GM04503 (cell line): ENCODE results near the gene HAPLN2.
A peak's percentile ranks its signal among the peaks of the same experiment; 100 is the strongest.
"Not testable (repeated sequence)": the region's sequence is repeated elsewhere in the genome, so short reads cannot be mapped to it uniquely, and the experiment has no call there.

Experiments
- DNase-seq: peaks from one replicate; pipeline ENCODE4 v3.0.0-alpha.2; 2012; ENCODE audit warnings: low read depth

Gene HAPLN2

DNA sequence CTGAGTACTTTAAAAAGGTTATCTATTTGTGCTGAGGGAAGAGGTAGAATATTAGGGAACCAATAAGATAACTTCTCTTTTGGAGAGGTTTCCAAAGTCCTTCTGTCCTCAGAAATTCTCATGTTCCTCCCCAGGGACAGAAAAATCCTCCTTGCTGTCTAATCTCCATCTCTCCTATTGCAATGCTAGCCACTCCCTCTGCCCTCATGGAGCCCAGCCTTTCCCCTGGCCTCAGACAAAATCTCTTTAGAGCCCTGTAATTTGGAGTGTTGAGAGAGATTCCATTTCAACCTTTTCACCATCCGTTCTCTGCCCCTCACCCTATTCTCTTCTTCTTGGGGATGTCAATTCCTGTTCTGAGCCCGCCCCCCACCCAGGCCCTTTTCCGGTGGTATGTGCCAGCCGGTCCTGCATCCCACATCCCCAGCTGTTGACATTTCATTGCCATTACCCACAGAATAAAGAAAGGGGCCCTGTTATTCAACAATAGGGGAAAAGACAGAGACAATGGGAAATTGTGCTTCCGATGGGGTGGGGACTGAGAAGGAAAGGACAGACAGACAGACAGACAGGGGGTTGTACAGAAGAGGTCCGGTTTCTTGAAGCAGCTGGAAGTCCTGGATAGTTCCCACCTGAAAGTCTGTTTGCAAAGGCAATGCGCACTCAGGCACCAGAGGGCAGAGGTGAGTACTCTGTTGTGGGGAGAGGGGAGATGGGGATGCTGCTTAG, at the start of gene HAPLN2:
Gene HAPLN2, plus strand, starts transcription at position 563 of the 729 bp plus-strand sequence. CDS start 4,076 bp downstream, outside the sequence.
- no peak for DNase-seq

DNA sequence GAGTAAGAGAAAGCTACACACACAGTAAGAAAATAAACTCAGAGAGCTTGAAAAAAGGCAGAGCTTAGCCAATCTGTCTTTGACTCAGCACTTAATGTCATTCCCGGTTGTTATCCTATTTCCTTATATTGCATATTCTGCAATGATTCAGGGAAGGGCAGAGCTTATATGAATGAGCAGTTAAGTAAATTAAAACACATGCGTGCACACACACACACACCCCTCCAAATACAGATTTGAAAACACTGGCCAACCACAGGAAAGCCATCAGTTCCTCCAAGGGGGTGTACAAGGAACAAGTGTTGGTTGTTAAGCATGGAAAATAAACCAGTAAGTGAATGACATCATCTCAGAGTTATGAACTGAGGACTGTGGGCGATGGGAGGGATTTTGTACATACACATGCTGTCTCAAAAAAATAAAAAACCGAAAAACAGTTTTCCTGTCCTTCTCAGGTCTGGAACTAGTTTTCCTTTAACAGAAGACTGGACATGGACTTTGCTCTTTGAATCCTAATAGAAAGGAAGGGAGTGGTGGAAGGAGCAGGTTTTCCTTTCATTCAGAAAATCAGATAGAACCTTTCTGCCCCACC, 47.9 kb upstream of the HAPLN2 start:
- peak; percentile 76 for DNase-seq

DNA sequence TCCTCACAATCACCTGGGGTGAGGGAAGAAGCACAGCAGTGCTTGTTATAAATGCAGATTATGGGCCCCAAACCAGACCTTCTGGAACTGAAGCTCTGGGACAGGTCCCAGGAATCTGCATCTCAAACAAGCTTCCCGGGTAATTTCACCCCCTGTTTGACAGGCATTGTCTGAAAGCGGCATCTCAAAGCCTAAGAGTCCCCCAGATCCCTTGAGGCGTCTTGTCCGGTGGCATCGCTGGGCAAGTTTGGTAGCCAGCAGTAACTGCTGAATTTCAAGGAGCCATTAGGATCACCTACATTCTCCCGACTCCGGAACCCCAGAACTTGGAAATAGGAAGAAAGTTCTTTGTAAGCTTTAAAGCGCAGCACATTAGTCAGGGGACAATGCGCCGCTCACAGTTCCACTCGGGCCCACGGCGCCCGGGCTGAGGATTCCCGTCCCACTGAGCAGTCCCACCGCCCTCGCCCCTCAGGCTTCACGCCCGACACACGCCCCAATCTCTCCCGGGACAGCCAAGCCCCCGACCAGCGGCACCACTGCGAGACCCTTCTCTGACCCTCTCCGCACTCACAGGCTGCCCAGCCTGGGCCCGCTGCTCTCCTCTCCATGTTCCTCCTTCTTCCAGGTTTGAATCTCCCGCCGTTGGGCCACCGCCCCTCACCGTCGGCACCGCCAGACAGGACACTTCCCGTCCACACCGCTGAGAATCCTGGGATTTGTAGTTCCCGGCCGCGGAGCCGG, 47.1 kb upstream of the HAPLN2 start, which contains the start of gene IQGAP3:
Gene IQGAP3, minus strand, starts transcription at position 647 of the 744 bp plus-strand sequence. Its CDS starts 36 bp downstream, at position 611.
- DNase-seq = no peak

DNA sequence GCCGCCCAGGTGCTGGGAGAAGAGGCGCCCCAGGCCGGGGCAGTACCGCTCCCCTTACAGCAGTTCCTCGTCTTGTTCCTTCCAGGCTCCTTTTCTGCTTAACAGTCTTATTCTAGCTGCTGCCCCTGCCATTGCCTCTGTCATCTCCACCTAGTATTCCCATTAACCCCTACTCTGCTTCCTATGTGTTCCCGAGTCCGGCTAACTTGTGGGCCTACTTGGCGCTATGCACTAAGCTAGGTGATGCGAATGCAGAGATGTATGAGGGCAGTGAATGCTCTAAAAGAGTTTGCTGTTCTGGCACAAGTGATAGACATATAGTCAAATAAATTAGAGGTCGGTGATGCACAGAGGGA, 46.6 kb upstream of the HAPLN2 start:
- no peak for DNase-seq

DNA sequence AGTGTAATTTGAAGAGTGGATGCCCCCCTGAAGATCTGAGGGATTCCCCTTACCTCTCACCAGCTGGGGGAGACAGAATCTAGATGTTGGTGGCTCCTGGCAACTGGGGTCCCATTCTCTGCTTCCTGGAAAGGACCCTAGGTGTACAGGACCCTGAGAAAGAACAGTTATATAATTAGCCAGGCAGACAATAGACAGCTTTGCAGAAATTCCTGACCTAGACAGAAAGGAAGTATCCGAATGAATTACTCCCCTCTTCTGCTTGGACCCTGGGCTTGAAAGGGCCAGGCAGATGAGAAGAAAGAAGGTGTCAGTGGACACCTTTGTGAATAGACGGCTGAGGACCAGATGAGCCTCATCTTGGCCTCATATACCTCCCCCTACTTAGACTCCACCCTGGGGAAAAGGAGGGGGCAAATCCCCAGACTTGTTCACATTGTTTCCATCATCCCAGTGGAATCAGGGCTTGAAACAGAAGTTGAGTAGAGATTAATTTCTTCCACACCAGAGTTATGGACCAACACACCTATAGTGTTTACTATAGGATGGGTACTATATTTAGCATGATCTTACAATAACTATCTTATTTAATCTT, 45.1 kb upstream of the HAPLN2 start:
- no peak for DNase-seq

DNA sequence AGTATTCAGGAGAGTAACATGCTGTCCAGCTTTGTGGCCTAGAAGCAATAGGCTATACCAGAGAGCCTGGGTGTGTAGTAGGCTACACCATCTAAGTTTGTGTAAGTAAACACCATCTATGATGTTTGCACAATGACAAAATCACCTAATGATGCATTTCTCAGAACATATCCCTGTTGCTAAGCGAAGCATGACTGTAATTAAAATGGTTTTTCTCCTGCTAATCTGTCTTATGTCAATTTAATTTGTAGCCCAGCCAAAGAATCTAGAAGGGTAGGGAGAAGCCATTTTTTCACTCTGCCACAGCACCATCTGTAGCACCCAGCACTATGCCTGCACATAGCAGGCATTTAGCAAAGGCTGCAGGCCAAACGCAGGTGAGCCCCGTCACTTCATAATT, 41.7 kb upstream of the HAPLN2 start:
- no peak for DNase-seq

DNA sequence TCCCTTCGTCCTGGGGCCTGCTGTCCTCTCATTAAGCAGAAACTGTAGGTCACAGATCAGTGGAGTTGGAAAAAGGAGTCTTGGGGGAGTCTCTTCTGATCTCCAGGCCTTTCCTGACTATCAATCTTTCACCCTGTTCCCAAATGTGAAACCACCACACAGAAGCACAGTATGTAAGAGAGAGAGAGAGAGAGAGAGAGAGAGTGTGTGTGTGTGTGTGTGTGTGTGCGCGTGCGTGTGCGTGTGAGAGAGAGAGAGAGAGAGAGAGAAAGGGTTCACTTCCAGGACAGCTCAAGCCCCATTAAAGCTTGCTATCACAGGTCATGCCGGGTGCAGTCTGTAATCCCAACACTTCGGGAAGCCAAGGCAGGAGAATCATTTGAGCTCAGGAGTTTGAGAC, 41.2 kb upstream of the HAPLN2 start:
- no peak for DNase-seq

DNA sequence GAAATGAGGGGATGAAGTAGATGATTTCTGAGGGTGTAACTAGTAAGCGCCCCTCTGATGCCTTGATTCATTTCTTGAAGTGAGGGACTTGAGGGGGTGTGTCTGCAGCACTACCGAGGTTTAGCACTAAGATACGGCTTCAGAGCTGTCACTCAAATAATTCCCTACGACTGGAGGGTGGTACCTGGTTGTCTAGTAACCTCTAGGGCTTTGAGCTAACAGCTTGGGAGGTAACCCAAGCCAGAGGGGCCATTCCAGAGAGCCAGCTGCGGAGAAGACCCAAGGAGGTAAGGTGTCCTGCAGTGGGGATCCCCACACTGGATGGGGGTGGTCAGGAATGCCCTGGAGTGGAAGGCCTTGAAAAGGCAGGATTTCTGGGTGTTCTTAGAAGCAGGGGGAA, 39.7 kb upstream of the HAPLN2 start, which contains the start of gene TTC24:
Gene TTC24, plus strand, starts transcription at position 252 of the 400 bp plus-strand sequence. CDS start 1,642 bp downstream, outside the sequence.
- DNase-seq = no peak

DNA sequence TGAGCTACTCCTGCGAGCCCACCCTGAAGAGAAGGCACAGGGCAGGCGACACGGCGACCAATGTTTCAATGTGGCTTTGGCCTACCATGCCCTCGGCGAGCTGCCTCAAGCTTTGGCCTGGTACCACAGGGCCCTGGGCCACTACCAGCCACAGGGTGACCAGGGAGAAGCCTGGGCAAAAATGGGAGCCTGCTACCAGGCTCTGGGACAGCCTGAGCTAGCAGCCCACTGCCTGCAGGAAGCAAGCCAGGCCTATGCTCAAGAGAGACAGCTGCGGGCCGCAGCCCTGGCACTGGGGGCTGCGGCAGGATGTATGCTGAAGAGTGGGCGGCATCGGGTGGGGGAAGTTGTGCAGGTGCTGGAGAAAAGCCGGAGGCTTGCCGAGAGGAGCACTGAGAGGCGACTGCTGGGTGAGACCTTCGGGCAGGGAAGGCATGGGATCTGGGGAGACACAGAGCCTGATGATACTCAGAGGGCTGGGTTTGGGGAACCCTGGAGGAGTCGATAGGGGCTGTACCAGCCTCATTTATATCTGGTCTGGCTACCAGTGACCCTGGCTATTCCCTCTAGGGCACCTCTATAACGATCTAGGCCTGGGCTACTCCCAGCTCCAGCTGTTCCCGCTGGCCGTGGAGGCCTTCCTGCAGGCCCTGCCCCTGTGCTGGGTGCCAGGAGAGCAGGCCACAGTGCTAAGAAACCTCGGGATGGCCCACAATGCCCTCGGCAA, 37.4 kb upstream of the HAPLN2 start:
- no peak for DNase-seq

DNA sequence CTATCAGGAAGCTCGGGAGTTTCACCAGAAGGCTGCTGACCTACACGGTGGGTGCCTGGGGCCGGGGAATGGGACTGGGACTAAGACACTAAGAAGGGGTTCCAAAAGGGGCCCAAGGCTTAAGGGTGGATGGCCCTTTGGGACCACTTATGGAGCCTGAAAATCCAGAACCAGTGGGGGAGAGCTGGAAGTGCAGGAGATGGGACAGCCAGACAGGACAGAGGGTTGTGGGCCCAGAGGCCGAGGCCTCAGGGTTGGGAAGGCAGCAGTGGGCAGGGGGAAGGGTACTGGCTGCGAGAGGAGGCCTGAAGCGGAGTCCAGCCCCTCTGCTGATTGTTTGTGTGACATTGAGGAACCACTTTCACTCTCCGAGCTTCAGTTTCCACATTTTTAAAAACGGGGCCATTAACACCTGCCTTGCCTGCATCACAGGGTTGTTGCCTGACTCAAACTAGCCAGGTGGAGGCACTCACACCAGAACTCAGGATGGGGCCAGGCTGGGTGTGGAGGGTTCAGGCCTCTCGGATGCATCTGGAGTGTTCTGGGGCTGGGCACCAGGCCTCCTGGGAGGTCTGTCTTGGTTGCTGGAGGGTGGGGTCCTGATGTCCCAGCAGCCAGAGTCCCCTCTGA, 36.7 kb upstream of the HAPLN2 start:
- DNase-seq = no peak

DNA sequence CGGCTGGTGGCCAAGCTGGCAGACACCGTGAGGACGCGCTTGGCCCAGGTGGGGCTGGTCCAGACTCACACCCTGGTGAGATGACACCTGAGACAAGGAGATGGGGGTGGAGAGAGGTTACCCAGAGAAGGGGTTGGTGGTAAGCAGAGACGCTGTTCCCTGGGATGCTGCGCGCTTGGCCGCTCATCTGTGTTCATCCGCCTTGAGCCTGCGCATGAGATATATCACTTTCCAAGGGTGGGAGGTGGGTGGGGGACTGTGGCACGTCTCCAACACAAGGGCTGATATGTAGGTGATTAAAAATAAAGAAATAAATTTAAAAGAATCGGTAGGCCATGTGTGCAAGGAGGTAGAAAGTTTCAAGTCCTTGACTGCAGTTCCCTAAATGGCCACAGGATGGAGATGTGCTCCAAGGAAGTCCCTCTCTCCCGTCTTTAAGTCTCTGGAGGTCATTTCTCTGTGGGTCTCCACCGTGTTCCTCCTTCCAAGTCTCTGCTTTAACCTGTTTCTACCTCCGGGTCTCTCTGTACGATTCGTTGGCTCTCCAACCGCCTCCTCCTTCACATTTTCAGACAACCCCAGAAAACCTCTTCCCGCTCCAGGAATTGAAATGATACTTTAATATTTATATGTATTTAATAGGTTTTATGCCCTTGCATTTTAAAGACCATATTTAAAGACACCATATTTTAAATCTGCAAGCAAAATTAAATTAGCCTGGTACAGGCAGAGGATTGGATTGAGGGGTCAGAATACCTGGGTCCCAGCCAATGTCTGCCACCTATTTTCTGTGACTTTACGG, 35.2 kb upstream of the HAPLN2 start:
- DNase-seq = no peak

DNA sequence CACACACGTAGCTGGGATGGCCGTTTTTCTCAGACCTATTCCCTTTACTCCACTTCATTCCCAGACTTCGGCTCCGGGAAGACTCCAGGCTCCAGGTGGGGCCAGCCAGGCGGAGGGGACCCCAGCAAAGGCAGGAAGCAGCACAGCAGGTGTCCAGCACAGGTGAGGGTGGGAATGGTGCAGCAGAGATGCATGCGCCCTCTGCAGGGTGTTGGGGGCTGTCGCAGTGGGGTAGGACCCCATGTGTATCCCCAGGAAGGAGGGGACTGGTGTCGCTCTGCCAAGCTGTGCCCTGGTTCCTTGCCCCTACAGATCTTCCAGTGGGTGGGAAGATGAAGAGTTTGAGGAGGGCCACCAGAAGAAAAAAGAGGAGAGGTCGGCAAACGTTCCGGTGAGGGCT, 34.4 kb upstream of the HAPLN2 start:
- DNase-seq = no peak

DNA sequence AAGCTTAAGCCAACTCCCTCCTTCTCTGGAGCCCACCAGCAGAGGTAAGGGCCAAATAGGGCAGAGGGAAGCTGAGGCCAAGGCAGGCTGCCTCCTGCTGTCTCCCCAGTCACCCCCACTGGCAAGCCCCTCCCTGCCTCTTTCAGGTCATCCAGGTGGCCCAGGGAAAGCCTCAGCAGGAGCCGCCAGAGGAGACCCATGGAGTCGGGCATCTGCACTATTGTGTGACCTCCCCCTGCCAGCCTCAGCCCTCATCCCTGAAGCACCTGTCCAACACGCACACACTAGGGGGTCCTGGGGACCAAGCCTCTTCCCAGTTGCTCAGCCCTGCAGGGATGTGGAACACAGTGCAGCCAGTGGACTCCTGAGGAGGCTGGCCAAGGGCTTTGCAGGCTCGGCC, 32.9 kb upstream of the HAPLN2 start:
- no peak for DNase-seq

DNA sequence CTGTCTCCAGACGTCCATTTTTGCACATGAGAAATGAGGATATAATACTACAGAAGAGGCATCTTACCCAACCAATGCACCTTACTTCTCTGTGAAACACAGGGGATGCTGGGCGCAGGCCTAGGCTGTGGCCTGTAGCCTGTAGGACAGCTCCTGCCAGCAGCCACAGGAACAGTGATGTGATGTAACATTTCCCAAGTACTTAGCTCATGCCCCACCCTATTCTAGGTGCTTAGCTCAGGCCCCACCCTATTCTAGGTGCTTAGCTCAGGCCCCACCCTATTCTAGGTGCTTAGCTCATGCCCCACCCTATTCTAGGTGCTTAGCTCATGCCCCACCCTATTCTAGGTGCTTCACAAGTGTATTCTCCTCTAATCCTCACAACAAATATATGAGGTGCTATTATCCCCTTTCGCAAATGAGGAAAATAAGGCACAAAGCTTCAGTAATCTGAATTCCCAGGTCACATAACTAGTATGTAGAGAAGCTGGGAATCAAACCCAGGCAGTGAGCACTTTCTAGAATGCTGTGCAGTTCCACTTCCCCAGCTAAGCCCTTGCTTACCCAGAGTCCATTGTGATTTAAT, 32.2 kb upstream of the HAPLN2 start:
- DNase-seq = no peak

DNA sequence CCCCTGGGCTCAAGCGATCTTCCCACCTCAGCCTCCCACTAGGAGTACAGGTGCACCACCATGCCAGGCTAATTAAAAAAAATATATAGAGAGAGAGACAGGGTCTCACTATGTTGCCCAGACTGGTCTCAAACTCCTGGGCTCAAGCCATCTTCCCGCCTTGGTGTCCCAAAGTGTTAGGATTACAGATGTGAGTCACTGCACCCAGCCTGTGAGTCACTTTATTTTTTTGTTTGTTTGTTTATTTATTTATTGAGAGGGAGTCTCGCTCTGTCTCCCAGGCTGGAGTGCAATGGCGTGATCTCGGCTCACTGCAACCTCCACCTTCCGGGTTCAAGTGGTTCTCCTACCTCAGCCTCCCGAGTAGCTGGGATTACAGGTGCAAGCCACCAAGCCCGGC, 31.3 kb upstream of the HAPLN2 start:
- not testable (repeated sequence) for DNase-seq

DNA sequence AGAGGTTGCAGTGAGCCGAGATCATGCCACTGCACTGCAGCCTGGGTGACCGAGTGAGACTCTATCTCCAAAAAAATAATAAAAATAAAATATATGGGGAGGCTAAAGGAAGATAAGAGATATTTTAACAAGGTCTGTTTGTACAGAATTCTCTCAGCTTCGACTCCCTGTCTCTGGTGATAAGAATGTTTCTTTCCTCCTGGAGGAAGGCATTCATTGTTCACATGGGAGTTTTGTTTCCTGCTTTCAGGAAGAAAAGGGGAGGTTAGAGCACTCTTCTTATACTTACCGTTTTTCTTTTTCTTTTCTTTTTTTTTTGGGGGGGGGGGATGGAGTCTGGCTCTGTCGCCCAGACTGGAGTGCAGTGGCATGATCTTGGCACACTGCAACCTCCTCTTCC, 29.7 kb upstream of the HAPLN2 start:
- no peak for DNase-seq

DNA sequence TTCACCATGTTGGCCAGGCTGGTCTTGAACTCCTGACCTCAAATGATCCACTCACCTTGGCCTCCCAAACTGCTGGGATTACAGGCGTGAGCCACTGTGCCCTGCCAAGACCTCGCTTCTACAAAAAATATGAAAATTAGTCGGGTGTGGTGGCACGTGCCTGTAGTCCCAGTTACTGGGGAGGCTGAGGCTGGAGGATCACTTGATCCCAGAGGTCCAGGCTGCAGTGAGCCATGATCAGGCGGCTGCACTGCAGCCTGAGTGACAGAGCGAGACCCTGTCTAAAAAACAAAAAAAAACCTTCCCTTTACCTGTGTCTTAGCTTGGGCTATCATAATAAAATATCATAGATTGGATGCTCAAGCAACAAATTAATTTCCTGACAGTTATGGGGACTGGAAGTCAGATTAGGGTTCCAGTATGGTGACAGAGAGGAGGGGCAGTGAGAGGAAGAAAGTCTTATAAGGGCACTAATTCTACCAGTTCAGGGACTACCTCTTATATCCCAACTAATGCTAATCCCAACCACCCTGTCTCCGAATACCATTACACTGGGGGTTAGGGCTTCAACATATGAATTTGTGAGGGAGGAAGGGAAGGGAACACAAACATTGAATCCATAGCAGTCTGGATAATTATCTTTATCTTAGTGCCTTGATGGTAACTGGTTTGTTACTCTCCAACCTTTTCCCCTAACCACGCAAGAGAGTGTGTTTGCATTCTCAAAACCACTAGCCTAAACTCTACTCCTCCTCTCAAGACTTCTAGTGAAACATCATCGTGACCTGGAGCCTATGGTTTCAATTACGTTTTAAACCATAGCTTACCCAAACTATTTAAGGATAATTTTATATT, 28.7 kb upstream of the HAPLN2 start:
- no peak for DNase-seq

DNA sequence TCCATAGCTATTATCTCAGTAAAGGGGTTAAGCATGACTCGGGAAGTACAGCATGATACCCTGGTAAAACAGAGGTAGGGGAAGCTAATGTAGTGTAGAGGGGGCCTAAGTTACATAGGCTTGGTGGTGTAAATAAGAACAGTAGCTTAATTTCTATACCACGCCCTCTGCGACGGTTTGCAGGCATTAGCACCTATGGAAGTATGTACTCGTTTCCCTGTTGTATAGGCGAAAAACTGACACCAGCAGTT, 28.1 kb upstream of the HAPLN2 start:
- no peak for DNase-seq

DNA sequence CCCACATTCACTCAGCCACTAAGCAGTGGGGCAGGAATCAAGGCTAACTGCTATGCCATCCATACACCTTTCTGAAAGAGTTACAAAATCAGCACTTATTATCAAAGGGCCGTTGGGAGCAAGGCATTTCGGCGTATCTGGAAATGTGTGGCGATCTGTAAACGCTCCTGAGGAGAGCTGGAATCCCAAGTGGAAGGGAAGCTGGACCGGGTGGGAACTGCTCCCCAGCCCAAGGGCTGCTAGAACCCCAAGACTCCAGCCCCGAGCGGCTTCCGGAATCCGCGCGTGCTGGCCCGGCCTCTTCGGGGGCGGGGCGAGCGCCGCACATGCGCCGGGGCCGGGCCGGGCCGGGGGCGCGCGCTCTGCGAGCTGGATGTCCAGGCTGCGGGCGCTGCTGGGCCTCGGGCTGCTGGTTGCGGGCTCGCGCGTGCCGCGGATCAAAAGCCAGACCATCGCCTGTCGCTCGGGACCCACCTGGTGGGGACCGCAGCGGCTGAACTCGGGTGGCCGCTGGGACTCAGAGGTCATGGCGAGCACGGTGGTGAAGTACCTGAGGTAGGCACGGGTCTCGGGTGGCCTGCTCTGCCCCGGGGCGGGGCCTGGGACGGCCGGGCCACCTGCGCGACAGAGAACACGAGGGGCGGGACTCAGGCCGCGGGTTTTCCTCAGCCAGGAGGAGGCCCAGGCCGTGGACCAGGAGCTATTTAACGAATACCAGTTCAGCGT, 27.6 kb upstream of the HAPLN2 start, which contains the start of gene NAXE:
Gene NAXE, plus strand, starts transcription at position 345 of the 726 bp plus-strand sequence. Its CDS starts 29 bp downstream, at position 374.
- no peak for DNase-seq
